GM18907 (cell line): ENCODE data around the gene NANOG.
"Not testable (repeated sequence)": the region's sequence is repeated elsewhere in the genome, so short reads cannot be mapped to it uniquely, and the experiment has no call there.

Experiments used
- ATAC-seq: cut with Tn5 transposase; IDR thresholded peaks from one replicate; pipeline ENCODE4 v1.9.1; 2021; ENCODE audit warnings: mild to moderate bottlenecking, moderate library complexity; ENCODE audit not compliant: unreplicated experiment

The NANOG gene

DNA sequence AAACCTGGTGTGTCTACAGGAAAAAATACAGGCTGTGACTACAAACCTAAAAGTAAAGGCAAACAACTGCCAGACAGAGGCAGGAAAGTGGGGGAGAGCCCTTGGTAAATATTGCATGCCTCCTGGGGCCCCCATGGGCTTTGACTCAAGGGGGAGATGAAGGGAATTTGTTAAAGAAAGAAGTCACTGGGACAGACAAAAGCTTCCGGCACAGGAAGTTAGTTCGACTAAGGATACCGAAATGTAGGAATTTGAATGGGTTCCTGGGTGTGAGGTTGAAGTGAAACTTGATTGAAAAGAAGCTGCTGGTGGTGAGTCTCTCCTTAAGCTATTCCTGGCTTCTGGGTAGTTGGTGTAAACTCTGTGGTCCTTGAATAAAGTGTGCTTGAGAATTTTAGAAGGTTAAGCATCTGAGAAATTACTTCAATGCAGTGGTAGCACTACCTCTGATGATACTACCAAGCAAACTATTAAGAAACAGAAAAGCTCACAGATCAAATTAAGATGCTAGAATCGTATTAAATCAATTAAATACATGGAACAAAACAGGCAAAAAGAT lies 9.6 kb downstream of the NANOG start:
- ATAC-seq, result not testable (repeated sequence)

DNA sequence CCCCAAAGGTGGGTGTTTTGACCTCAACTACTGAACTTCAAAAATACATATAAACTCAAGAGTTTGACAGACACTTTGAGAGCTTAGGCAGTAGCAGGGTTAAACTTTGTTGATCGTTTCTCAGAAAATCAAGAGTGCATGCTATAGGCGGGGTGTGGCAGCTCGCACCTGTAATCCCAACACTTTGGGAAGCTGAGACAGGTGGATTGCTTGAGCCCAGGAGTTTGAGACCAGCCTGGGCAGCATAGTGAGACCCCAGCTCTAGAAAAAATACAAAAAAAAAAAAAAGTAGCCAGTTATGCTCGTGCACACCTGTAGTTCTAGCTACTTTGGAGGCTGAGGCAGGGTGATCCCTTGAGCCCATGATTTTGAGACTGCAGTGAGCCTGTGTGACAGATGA lies 12.3 kb downstream of the NANOG start:
- no peak for ATAC-seq

DNA sequence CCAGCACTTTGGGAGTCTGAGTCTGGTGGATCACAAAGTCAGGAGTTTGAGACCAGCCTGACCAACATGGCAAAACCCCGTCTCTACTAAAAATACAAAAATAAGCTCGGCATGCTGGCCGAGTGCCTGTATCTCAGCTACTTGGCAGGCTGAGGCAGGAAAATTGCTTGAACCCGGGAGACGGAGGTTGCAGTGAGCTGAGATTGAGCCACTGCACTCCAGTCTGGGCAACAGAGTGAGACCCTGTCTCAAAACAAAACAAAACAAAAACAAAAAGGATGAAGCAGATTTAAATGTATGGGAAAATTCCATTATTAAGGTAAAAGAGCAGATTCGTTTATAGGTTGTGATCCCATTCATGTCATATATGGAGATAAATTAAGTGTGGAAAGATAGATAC lies 17.1 kb downstream of the NANOG start:
- not testable (repeated sequence) for ATAC-seq

DNA sequence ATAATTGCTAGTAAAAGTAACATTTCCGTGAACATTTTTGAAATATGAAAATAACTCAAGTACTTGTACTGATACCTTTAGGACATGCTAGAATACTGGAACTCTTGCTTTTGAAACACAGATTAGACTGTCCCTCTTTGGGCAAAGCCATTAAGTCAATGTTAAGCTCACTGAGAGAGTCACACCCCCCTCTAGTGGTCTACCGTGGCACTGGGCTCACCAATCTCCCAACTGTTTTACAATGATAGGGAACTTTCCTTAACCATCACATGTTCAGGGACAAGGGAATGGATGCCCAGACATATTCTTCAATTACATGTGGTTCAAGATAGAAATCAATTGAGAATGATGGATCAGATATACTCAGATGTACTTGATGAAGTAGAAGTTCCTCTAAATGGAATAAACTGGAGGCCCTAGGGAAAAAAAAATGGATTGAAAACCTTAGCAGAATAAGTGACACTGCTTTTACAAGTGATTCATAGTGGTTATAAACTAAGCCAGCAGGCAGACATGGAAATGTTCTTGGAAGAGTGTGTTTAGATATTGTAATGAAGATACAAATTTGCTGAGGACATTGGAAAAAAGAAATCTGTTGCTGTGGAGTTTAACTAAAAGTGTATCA lies 17.8 kb downstream of the NANOG start:
- ATAC-seq, result no peak

DNA sequence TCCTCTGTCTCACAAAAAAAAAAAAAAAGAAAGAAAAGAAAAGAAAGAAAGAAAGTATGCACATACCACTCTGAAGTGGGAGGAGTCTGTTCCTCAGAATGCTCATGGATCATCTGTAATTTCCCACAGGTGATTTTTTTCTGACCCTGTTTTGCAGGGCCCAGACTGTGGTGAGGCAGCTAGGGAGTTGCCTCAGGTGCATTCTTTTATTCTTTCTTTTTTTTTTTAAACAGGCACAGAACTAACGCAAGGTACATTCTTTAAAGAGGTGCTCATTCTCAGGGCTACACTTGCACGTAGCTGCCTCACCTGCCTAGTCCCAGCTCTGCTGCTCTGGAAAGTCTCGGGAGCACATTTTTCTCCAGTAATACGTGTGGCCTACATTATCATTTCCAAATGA lies 36.6 kb downstream of the NANOG start:
- not testable (repeated sequence) for ATAC-seq

DNA sequence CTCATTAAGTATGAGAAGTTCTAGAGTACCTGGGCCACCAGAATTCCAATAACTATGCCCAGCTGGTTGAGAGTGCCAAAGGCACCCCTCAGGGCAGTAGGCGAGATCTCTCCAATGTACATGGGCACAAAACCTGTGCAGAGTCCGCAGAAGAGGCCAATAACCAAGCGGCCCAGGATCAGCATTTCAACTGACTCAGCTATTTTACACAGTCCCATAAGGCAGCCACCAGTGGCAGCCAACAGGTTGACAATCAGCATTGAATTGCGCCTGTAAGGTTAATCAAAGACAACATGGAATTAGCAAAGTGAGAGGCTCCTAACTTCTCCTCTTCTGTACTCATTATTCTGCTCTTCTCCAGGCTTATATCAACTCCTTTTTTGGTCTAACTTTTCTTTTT lies 40.5 kb downstream of the NANOG start:
- not testable (repeated sequence) for ATAC-seq

DNA sequence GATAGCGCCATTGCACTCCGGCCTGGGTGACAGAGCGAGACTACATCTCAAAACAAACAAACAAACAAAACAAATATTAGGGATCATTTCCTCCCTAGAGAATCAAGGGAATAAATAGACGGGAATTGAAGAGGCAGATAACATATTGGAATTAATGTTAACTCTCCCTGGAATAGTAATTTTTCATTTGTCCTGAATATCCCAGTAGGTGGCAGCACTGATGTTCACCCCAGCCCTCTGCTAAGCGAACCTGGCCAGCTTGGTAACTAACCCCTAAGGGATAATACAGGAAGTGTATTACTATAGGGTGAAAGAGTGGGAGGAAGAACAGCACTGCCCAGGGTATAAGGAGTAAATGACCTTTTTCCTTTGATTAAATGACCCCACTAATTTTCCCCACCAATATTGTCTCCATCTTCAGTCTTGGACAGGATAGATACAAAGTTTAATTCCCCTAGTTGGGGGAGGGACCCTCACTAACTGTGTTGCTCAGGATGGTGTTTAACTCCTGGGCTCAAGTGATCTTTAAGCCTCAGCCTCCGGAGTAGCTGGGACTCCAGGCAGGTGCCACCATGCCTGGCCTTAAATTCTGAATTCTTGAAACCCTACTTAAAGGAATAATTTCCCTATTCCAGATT lies 43.0 kb downstream of the NANOG start:
- no peak for ATAC-seq

DNA sequence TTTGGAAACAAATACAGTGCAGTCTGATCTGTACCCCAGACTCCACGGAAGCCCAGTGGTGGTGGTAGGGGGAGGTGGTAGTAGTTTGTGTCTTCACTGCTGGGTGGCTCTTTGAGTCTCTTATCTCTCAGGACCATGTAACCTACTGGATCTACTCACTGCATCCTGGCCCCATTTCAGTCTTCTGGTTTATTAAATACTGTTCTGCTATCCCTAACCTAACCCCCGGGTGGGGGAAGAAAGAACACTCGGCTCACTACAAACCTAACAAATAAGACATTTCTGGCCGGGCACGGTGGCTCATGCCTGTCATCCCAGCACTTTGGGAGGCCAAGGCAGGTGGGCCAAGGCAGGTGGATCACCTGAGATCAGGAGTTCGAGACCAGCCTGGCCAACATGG lies 44.0 kb downstream of the NANOG start:
- ATAC-seq, result not testable (repeated sequence)

DNA sequence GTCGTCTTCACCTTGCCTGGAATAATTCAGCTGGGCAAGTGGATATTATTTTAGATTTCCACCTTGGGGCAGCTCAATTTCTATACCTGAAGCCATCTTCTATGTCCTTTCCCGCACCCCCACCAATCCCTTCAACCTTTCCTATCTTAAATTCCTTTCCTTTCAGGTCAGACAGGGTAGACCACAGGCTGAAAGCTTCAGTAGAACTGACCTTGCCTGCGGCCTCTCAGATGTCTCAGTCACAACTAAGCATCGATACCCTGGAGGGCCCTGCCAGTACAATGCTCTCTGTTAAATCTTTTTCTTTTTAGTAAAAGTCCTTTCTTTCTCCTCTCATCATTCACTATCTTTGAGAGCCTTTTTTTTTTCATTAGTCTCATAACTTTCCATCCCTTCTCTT lies 44.6 kb downstream of the NANOG start:
- no peak for ATAC-seq

DNA sequence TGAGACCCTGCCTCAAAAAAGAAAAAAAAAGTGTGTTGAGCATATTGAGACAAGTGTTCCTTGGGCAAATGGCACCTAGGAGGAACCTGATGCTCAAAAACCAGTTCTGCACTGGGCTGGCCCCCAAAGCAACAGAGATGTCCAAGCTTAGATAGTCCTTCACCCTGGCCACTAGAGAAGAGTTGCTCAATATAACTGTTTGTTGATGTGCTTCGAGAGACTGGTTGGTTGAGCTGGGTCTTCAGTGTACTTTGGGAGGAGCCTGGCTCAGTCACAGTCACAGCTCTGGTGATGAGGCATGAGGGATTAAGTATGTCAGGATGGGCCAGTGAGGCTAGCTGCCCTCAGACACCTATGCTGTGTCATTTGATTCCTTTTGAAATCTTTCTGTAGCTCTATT lies 45.5 kb downstream of the NANOG start:
- no peak for ATAC-seq

DNA sequence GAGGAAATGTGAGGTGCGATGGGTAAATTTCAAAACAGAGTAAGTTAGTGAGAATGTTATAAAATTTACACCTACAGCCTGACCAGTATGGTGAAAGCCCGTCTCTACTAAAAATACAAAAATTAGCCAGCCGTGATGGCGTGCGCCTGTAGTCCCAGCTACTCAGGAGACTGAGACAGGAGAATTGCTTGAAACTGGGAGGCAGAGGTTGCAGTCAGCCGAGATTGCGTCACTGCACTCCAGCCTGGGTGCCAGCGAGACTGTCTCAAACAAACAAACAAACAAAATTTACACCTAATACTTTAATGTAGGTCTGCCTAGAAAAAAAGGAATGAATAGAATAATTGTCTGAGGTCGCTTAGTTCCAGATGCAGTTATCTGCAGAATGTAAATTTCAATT lies 45.9 kb downstream of the NANOG start:
- no peak for ATAC-seq

DNA sequence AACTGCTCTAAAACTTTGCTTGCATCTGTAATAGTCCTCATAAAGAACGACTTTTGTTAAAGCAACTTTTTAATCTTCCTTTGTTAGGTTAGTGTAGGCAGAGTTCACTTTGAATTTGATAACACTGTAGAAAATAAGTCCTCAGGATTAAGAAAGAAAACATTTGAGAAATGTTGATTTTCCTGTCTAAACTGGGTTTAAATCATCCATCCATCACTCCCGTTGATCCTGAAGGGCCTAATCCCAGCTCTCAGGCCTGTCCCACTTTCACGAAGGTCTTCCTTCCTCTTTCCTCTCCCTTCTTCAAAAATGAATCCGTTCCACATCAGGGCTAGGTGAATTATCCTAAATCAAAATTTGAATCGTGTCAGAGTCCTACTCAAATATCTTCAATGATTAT lies 46.6 kb downstream of the NANOG start:
- ATAC-seq, result no peak

DNA sequence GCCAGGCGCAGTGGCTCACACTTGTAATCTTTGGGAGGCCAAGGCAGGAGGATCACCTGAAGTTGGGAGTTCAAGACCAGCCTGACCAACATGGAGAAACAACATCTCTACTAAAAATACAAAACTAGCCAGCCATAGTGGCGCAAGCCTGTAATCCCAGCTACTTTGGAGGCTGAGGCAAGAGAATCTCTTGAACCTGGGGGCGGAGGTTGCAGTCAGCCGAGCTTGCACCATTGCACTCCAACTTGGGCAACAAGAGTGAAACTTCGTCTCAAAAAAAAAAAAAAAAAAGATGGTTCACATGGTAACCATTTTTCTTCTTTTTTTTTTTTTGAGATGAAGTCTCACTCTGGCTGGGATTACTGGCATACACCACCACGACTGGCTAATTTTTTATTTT lies 48.2 kb downstream of the NANOG start:
- no peak for ATAC-seq

DNA sequence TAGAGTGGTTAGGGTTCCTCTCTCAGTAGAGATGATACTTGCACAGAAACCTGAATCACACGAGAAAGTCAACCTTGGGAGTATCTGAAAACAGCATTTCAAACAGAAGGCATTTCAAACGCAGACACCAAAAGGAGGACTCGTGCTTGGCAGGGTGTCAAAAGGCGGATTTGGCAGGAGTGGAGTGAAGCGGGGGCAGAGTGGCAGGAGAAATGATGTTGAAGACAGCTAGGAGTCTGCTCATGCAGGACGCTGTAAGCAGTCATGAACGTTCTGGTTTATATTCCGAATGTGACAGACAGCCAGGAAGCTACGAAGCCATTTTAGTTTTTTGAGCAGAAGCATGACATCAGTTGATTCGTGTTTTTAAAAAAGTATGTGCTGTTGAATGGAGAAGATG lies 50.0 kb downstream of the NANOG start:
- not testable (repeated sequence) for ATAC-seq

DNA sequence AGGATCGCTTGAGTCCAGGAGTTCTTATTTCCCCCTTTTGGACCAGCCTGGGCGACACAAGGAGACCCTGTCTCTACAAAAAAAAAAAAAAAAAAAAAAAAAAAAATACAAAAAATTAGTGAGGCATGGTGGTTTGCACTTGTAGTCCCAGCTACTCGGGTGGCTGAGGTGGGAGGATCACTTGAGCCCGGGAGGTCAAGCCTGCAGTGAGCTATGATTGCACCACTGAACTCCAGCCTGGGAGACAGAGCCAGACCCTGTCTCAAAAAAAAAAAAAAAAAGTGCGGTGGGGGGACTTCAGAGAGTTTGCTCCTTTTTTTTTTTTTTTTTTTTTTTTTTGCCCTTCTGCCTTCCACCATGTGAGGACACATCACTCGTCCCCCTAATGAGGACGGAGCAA lies 50.6 kb downstream of the NANOG start:
- ATAC-seq, result not testable (repeated sequence)

DNA sequence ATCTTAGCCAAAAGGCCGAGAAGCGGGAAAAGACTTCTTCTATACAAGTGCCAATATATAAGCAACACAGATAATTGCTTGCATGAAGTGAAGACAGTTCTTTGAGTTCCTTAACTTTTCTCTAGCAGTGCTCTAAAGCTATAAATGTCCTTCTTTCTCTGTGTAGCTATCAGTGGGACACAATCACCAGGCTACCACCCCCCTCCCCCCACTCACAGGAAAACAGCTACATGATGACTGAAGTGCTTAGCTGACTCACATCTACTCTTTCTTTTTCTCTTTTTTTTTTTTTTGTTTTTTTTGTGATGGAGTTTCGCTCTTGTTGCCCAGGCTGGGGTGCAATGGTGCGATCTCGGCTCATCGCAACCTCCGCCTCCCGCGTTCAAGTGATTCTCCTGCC lies 53.2 kb downstream of the NANOG start:
- not testable (repeated sequence) for ATAC-seq

DNA sequence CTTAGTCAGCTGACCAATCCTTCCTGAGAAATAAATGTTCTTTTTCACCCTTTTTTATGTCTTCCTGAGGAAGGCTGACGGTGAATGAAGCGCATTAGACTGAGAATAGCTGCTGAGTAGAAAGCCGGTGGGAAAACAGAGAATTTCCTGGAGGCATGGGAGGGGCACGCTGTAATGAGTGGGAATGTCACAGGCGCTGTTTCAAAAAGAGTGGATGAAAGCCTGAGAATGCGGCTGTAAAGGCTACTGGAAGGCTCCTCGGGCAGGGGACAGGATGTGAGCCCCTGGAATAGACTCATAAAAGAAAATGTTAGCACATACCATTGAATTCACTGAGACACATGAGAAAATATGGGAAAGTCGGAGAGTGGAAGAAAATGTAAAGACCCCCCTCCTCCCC lies 53.9 kb downstream of the NANOG start:
- ATAC-seq, result not testable (repeated sequence)

DNA sequence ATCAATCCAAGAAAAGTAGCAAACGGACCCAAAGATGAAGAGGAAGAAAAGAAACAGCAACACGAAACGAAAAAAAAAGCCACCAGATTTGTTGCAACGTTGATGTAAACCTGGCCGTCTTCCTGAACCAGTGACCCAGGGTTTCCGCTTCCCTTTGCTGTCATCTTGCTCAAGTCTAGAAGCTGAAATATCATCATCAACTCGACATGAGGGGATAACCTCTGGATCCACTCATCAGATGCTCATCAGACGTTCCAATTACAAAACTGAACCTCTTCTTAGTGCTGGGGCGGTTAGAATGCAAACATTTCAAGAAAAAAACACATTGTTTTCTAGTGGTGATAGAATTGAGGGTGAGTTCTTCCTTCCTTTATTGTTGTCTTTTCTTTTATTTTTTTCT lies 54.4 kb downstream of the NANOG start:
- not testable (repeated sequence) for ATAC-seq

DNA sequence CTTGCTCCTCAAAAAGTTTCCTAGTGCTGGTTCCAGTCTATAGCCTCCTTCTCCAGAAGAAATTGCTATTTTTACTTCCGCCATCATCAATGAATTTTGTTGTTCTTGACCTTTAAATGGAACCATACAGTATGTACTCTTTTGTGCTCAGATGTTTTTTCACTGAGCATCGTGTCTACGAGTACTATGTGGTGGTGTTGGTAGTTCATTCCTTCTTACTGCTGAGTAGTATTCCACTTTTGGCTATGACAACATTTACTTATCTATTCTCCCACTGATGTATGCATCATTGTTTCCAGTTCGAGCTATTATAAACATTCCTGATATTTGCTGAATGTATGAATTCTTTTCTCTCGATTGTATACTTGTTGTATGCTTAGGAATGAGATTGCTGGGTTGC lies 54.9 kb downstream of the NANOG start:
- ATAC-seq, result no peak

DNA sequence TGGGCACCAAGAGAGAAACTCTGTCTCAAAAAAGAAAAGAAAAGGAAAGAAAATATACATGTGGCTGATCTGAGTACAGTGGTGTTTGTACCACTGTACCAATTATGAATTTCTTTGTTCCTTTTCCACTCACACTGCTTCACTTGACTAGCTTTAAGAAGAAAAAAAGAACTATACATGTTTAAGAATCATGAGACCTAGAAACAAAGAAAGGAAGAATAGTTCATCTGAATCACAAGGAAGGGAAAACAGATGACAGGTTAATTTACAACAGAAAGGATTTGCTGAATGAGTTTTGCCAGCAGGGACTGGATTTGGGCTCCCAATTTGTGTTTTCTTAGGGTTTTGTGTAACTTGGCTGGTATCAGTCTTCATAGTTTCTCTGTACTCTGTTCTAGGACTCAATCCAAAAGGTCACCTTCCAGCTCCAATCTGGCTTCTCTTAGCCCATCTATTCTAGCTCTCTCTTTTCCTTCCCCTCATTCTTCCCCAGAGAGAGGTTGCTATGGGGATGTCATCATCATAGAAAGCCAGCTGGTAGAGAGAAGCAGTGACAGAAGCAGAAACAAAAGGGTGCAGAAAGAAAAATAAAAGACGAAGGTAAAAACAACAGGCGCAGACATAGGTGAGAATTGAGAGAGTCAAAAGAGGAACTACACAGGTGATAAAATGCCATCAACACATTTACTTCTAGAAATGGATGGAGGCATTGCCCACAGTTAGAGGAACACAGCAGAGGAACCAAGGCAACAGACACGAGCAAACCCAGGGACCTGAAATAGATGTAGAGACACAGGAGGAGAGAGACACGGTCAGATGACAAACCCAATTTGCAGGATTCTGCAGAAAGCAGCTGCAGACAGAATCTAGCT lies 58.3 kb downstream of the NANOG start:
- ATAC-seq, result not testable (repeated sequence)

DNA sequence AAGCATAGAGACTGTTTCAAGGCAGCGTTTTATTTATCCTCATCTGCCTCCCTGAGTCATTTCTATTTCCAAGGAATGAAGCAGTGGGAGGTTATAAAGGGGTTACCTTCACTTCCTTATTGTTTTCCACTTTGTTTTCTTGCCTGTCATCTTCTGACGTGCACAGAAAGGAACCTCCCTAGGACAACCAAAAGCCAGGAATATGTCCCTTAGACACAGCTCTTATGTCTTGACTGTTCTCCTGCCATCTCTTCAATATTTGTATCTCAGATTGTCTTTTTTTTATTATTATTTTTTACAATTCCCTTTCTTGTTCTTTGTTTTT lies 58.9 kb downstream of the NANOG start:
- not testable (repeated sequence) for ATAC-seq
